OCI-LY1 (cell line): Measurements from ENCODE around the gene ANKRD55.

Experiments used
- H2AFZ ChIP-seq: fragments of 200-600 bp; sonication (generic), shearing (Covaris generic); 2 replicates; pipeline ENCODE4 v1.6.0; 2014; ENCODE audit warnings: antibody characterized with exemption, mild to moderate bottlenecking, low read length
- H3F3A ChIP-seq: fragments of 200-600 bp; sonication (generic), shearing (Covaris generic); 2 replicates; pipeline ENCODE4 v1.6.0; 2014; ENCODE audit warnings: mild to moderate bottlenecking, antibody characterized with exemption, low read length, moderate library complexity; ENCODE audit not compliant: insufficient read depth
- H3K27ac ChIP-seq: fragments of 200-600 bp; sonication (generic); 2 replicates; pipeline ENCODE4 v1.5.1; 2014; ENCODE audit warnings: low read length, mixed run types, mild to moderate bottlenecking, low read depth; ENCODE audit not compliant: poor library complexity, severe bottlenecking
- H3K27me3 ChIP-seq: fragments of 200-600 bp; sonication (generic); 2 replicates; pipeline ENCODE4 v1.6.0; 2014; ENCODE audit warnings: antibody characterized with exemption, mild to moderate bottlenecking, low read length, moderate library complexity; ENCODE audit not compliant: insufficient read depth
- H3K36me3 ChIP-seq: fragments of 200-600 bp; sonication (generic); 2 replicates; pipeline ENCODE4 v1.6.1; 2014; ENCODE audit warnings: mild to moderate bottlenecking, antibody characterized with exemption, low read length, moderate library complexity, mixed read lengths; ENCODE audit not compliant: insufficient read depth
- H3K4me1 ChIP-seq: fragments of 200-600 bp; sonication (generic); 2 replicates; pipeline ENCODE4 v1.5.1; 2014; ENCODE audit warnings: mild to moderate bottlenecking, low read length, moderate library complexity; ENCODE audit not compliant: insufficient read depth, severe bottlenecking
- H3K4me2 ChIP-seq: fragments of 200-600 bp; sonication (generic), shearing (Covaris generic); 2 replicates; pipeline ENCODE4 v1.6.1; 2014; ENCODE audit warnings: low read length
- H3K4me3 ChIP-seq: fragments of 200-600 bp; sonication (generic); 2 replicates; pipeline ENCODE4 v1.5.1; 2014; ENCODE audit warnings: low read length, low read depth, mild to moderate bottlenecking, mixed read lengths; ENCODE audit not compliant: poor library complexity, severe bottlenecking
- H3K79me2 ChIP-seq: fragments of 200-600 bp; shearing (Covaris generic); 2 replicates; pipeline ENCODE4 v1.6.1; 2016; ENCODE audit warnings: mixed run types, low read length, mixed read lengths; ENCODE audit not compliant: insufficient read depth
- H3K9ac ChIP-seq: fragments of 200-600 bp; sonication (generic), shearing (Covaris generic); 2 replicates; pipeline ENCODE4 v1.6.1; 2014; ENCODE audit warnings: mild to moderate bottlenecking, low read length, mixed read lengths
- H3K9me2 ChIP-seq: fragments of 200-600 bp; sonication (generic), shearing (Covaris generic); 2 replicates; pipeline ENCODE4 v1.6.1; 2014; ENCODE audit warnings: low read depth, mild to moderate bottlenecking, low read length, mixed read lengths
- H3K9me3 ChIP-seq: fragments of 200-600 bp; shearing (Covaris generic); 2 replicates; pipeline ENCODE4 v1.6.1; 2014; ENCODE audit warnings: low read length, mixed read lengths
- H4K20me1 ChIP-seq: fragments of 200-600 bp; sonication (generic), shearing (Covaris generic); 2 replicates; pipeline ENCODE4 v1.6.0; 2016; ENCODE audit warnings: mild to moderate bottlenecking, low read length; ENCODE audit not compliant: insufficient read depth
- CTCF ChIP-seq: fragments of 200-600 bp; sonication (generic), shearing (Covaris generic); IDR thresholded peaks from 2 replicates; pipeline ENCODE4 v1.5.1; 2017; ENCODE audit warnings: mild to moderate bottlenecking, antibody characterized with exemption, low read length, moderate library complexity, mixed read lengths
- EZH2 ChIP-seq: fragments of 200-600 bp; sonication (generic), shearing (Covaris generic); IDR thresholded peaks from 2 replicates; pipeline ENCODE4 v1.8.0; 2017; ENCODE audit warnings: borderline replicate concordance, mixed run types, mild to moderate bottlenecking, antibody characterized with exemption, low read length, moderate library complexity, mixed read lengths

The ANKRD55 gene

GRCh38 chr5:56090793-56091460 is 142.2 kb downstream of the ANKRD55 start:
- H3F3A ChIP-seq: no peaks in the 10 kb centered on the region
- no peak overlapping the region for H3K4me2 ChIP-seq
- H3K4me1 ChIP-seq: no peaks in the 10 kb centered on the region
- H3K36me3 ChIP-seq: no peaks in the 10 kb centered on the region
- TF ChIP-seq CTCF (no peak), EZH2 (no peak)
- H3K4me3 ChIP-seq: no peak overlapping the region
- H4K20me1 ChIP-seq: no peaks in the 10 kb centered on the region
- no peaks in the 10 kb centered on the region for H3K27me3 ChIP-seq
- no peak overlapping the region for H2AFZ ChIP-seq
- no peak overlapping the region for H3K27ac ChIP-seq
- no peaks in the 10 kb centered on the region for H3K9me2 ChIP-seq
- H3K9ac ChIP-seq: no peak overlapping the region
- no peaks in the 10 kb centered on the region for H3K79me2 ChIP-seq
- H3K9me3 ChIP-seq: no peaks in the 10 kb centered on the region

- Histone ChIP-seq H3K4me2 (no peak overlapping the region), H3K79me2 (no peaks in the 10 kb centered on the region), H3K36me3 (no peaks in the 10 kb centered on the region), H3K27ac (no peak overlapping the region), H3K4me3 (no peak overlapping the region), H3K9me2 (no peaks in the 10 kb centered on the region), H3F3A (no peaks in the 10 kb centered on the region), H4K20me1 (no peaks in the 10 kb centered on the region), H2AFZ (no peak overlapping the region), H3K27me3 (no peaks in the 10 kb centered on the region), H3K9me3 (no peaks in the 10 kb centered on the region), H3K4me1 (no peaks in the 10 kb centered on the region), H3K9ac (no peak overlapping the region)
- no peak for TF ChIP-seq EZH2
- no peak for TF ChIP-seq CTCF
These were observed 143.9 kb downstream of the ANKRD55 start for GRCh38 chr5:56088967-56089829.

GRCh38 chr5:56088431-56088949 is 144.6 kb downstream of the ANKRD55 start:
- Histone ChIP-seq H3K79me2 (no peaks in the 10 kb centered on the region), H3K9me3 (no peaks in the 10 kb centered on the region), H3K27me3 (no peaks in the 10 kb centered on the region), H3K27ac (no peak overlapping the region), H3K9ac (no peak overlapping the region), H4K20me1 (no peaks in the 10 kb centered on the region), H3F3A (no peaks in the 10 kb centered on the region), H2AFZ (no peak overlapping the region), H3K36me3 (no peaks in the 10 kb centered on the region), H3K4me1 (no peaks in the 10 kb centered on the region), H3K9me2 (no peaks in the 10 kb centered on the region), H3K4me3 (no peak overlapping the region), H3K4me2 (no peak overlapping the region)
- TF ChIP-seq CTCF: no peak
- no peak for TF ChIP-seq EZH2
